PC-3 (cell line): ENCODE data around the gene ACOXL. TPM values are rescaled to one million over a fixed set of nuclear protein-coding genes. Genes with fewer than 3 reads are reported as not detected.

Experiments used
- ATAC-seq: fragments of 200-7000 bp; cut with Tn5 transposase; 2 replicates; pipeline ENCODE4 v1.9.1; 2020; ENCODE audit warnings: mild to moderate bottlenecking, moderate library complexity
- BruUV-seq: library from RNA; stranded (reverse); fragments of 400-500 nt; replicated peaks from 2 replicates; lab custom pipeline; 2021; lab: Mats Ljungman, UMichigan
- CTCF ChIA-PET: fragments of 300-600 bp; sonication (Branson Sonifier 250); formaldehyde crosslinking; loops from one replicate; lab custom pipeline; 2022; ENCODE audit warnings: antibody characterized with exemption; lab: Charles Lee
- POLR2A ChIA-PET: fragments of 300-600 bp; sonication (Branson Sonifier 250); formaldehyde crosslinking; loops from one replicate; lab custom pipeline; 2022; ENCODE audit warnings: antibody characterized with exemption; ENCODE audit not compliant: unreplicated experiment; lab: Charles Lee
- DNase-seq: peaks from one replicate; pipeline ENCODE4 v3.0.0-alpha.2; 2015
- H2AFZ ChIP-seq: fragments of 300-600 bp; sonication (generic); 2 replicates; pipeline ENCODE4 v1.6.0; 2016; ENCODE audit warnings: antibody characterized with exemption, low read length
- H3F3A ChIP-seq: fragments of 300-600 bp; sonication (generic); one replicate; pipeline ENCODE4 v1.6.0; 2017; ENCODE audit warnings: antibody characterized with exemption, low read length, control low read depth, mild to moderate bottlenecking; ENCODE audit not compliant: unreplicated experiment
- H3K27ac ChIP-seq: fragments of 300-600 bp; sonication (generic); 2 replicates; pipeline ENCODE4 v1.5.1; 2016; ENCODE audit warnings: mild to moderate bottlenecking, low read length
- H3K27me3 ChIP-seq: fragments of 300-600 bp; sonication (generic); 2 replicates; pipeline ENCODE4 v1.6.1; 2016; ENCODE audit warnings: low read length, mixed read lengths
- H3K36me3 ChIP-seq: fragments of 300-600 bp; sonication (generic); 2 replicates; pipeline ENCODE4 v1.6.1; 2016; ENCODE audit warnings: low read depth, mixed run types, low read length, mixed read lengths
- H3K4me1 ChIP-seq: fragments of 300-600 bp; sonication (generic); 2 replicates; pipeline ENCODE4 v1.5.1; 2016; ENCODE audit warnings: low read length; ENCODE audit not compliant: insufficient read depth
- H3K4me2 ChIP-seq: fragments of 300-600 bp; sonication (generic); 2 replicates; pipeline ENCODE4 v1.6.0; 2016; ENCODE audit warnings: low read length
- H3K4me3 ChIP-seq: fragments of 300-600 bp; sonication (generic); 2 replicates; pipeline ENCODE4 v1.5.1; 2016; ENCODE audit warnings: mild to moderate bottlenecking, low read length, mixed read lengths
- H3K79me2 ChIP-seq: fragments of 300-600 bp; sonication (generic); 2 replicates; pipeline ENCODE4 v1.6.1; 2017; ENCODE audit warnings: low read length, mixed read lengths
- H3K9ac ChIP-seq: fragments of 300-600 bp; sonication (generic); 2 replicates; pipeline ENCODE4 v1.6.0; 2016; ENCODE audit warnings: mild to moderate bottlenecking, low read length
- H3K9me2 ChIP-seq: fragments of 300-600 bp; sonication (generic); replicated peaks from 2 replicates; pipeline ENCODE4 v1.6.1; 2016; ENCODE audit warnings: mixed run types, low read length, mixed read lengths
- H3K9me3 ChIP-seq: fragments of 300-600 bp; sonication (generic); 2 replicates; pipeline ENCODE4 v1.6.1; 2016; ENCODE audit warnings: low read length, mixed read lengths
- H4K20me1 ChIP-seq: fragments of 300-600 bp; sonication (generic); 2 replicates; pipeline ENCODE4 v1.6.1; 2016; ENCODE audit warnings: low read length, mixed read lengths
- EZH2 ChIP-seq: fragments of 300-600 bp; sonication (generic); IDR thresholded peaks from one replicate; pipeline ENCODE4 v1.6.1; 2017; ENCODE audit warnings: antibody characterized with exemption, mild to moderate bottlenecking, low read length; ENCODE audit not compliant: unreplicated experiment
- EZH2phosphoT487 ChIP-seq: fragments of 300-600 bp; sonication (generic); IDR thresholded peaks from 2 replicates; pipeline ENCODE4 v1.6.1; 2018; ENCODE audit warnings: mild to moderate bottlenecking, antibody characterized with exemption, low read length, borderline replicate concordance
- intact Hi-C: fragments of 100-400 bp; cut with micrococcal nuclease; formaldehyde crosslinking; loops from 2 replicates; pipeline ENCODE4 v1.9.0; 2023
- total RNA-seq: library from RNA; depleted of rRNA; stranded (reverse); fragments of >200 nt; gene quantifications from 2 replicates; pipeline ENCODE4 v1.2.3, GENCODE V29; 2014
- TF ChIP-seq, protein P1 (sequence below): fragments of 300-600 bp; sonication (generic); conservative IDR thresholded peaks from 2 replicates; pipeline ENCODE4 v1.5.1; 2017; ENCODE audit warnings: antibody characterized with exemption, low read depth, mild to moderate bottlenecking, low read length

Gene ACOXL
- total RNA-seq, 1 experiment from 2014 or later, result 16.3 TPM

DNA sequence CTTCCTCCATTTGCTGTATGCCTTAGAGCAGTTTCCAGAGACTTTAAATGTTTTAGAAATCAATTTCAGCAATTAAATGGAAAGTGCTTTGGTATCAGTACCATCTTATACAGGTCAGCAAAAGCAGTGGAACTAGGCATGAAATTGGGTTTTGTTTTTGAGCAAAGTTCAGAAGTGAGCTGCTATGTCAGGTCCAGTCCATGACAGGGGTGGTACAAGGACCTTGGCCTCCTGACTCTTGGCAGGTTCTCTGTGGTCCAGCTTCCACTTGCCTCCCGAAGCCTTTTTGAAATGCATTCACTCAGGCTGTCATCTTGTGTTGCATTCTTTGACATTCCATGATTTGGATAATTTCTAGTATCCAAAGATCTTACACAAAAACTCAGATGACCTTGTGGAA lies 159.3 kb downstream of the ACOXL start:
- Histone ChIP-seq H3K4me1 (no peaks in the 10 kb centered on the region), H3K27me3 (no peaks in the 10 kb centered on the region), H3K9me3 (no peaks in the 10 kb centered on the region), H3K27ac (no peak overlapping the region), H3K79me2 (no peaks in the 10 kb centered on the region), H2AFZ (no peak overlapping the region), H3K9ac (no peak overlapping the region), H4K20me1 (no peaks in the 10 kb centered on the region), H3F3A (no peaks in the 10 kb centered on the region), H3K4me2 (no peak overlapping the region), H3K36me3 (no peaks in the 10 kb centered on the region), H3K9me2 (no peaks in the 10 kb centered on the region), H3K4me3 (no peak overlapping the region)
- TF ChIP-seq EZH2, result no peak
- TF ChIP-seq, protein P1, sequence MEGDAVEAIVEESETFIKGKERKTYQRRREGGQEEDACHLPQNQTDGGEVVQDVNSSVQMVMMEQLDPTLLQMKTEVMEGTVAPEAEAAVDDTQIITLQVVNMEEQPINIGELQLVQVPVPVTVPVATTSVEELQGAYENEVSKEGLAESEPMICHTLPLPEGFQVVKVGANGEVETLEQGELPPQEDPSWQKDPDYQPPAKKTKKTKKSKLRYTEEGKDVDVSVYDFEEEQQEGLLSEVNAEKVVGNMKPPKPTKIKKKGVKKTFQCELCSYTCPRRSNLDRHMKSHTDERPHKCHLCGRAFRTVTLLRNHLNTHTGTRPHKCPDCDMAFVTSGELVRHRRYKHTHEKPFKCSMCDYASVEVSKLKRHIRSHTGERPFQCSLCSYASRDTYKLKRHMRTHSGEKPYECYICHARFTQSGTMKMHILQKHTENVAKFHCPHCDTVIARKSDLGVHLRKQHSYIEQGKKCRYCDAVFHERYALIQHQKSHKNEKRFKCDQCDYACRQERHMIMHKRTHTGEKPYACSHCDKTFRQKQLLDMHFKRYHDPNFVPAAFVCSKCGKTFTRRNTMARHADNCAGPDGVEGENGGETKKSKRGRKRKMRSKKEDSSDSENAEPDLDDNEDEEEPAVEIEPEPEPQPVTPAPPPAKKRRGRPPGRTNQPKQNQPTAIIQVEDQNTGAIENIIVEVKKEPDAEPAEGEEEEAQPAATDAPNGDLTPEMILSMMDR, result no peak
- no peak for TF ChIP-seq EZH2phosphoT487
- ATAC-seq (no peak), DNase-seq (no peak)
- intact Hi-C loops, result no loop called here
- POLR2A ChIA-PET, result no interaction called here
- CTCF ChIA-PET, result no interaction called here
- BruUV-seq, result no TSS peak

DNA sequence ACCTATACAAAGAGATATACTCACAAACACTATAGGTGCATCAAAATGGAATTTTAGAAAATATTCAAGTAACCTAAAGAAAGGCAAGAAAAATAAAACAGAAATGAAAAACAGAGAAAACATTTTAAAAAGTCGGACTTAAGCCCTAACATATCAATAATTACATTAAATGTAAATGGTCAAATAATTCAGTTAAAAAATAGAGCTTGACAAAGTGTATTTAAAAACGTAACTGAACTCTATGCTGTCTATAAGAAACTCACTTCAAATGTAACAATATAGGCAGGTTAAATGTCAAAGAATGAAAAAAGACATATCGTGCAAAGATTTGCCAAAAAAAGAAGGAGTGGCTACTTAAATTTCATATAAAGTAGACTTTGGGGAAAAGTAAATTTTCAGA lies 163.9 kb downstream of the ACOXL start:
- no peaks in the 10 kb centered on the region for H3K27me3 ChIP-seq
- H3K79me2 ChIP-seq, result no peaks in the 10 kb centered on the region
- TF ChIP-seq EZH2phosphoT487, result no peak
- no peak for TF ChIP-seq EZH2
- TF ChIP-seq, protein P1, result no peak
- DNase-seq, result no peak
- no peaks in the 10 kb centered on the region for H3K9me3 ChIP-seq
- H3K4me3 ChIP-seq, result no peak overlapping the region
- no peak overlapping the region for H3K9ac ChIP-seq
- H3K36me3 ChIP-seq, result no peaks in the 10 kb centered on the region
- intact Hi-C loops, result no loop called here
- CTCF ChIA-PET, result no interaction called here
- no peak overlapping the region for H3K4me2 ChIP-seq
- no peaks in the 10 kb centered on the region for H3F3A ChIP-seq
- POLR2A ChIA-PET, result no interaction called here
- no peak overlapping the region for H3K27ac ChIP-seq
- ATAC-seq, result no peak
- H2AFZ ChIP-seq, result no peak overlapping the region
- H3K9me2 ChIP-seq, result no peaks in the 10 kb centered on the region
- no peaks in the 10 kb centered on the region for H3K4me1 ChIP-seq
- BruUV-seq, result no TSS peak
- no peaks in the 10 kb centered on the region for H4K20me1 ChIP-seq

DNA sequence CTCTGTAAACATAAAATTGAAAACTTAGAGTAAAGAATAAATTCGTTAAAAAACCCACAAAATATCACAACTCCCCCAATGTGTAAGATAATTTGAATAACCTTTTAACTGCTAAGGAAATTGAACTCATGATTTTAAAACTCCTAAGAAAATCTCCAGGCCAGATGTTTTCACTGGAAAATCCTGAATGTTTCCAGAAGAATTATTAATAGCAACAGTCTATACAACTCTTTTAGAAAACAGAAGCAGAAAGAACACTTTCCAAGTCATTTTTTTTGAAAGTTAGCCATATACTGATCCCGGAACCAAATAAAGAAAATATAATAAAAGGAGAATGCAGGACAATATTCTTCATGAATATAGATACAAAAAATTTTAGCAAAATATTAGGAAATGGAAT lies 165.6 kb downstream of the ACOXL start:
- BruUV-seq, result no TSS peak
- TF ChIP-seq EZH2phosphoT487 (no peak), EZH2 (no peak)
- TF ChIP-seq, protein P1, result no peak
- ATAC-seq, result no peak

More for the DNA sequence above, 165.6 kb downstream of the ACOXL start:
- no peaks in the 10 kb centered on the region for H3K9me2 ChIP-seq
- no peaks in the 10 kb centered on the region for H3K36me3 ChIP-seq
- no peak overlapping the region for H3K9ac ChIP-seq
- H3K4me1 ChIP-seq, result no peaks in the 10 kb centered on the region
- H3K27me3 ChIP-seq, result no peaks in the 10 kb centered on the region
- intact Hi-C loops, result no loop called here
- H3K27ac ChIP-seq, result no peak overlapping the region
- H3F3A ChIP-seq, result no peaks in the 10 kb centered on the region
- ChIA-PET CTCF (no interaction called here), POLR2A (no interaction called here)
- no peak overlapping the region for H3K4me2 ChIP-seq
- H2AFZ ChIP-seq, result no peak overlapping the region
- no peak overlapping the region for H3K4me3 ChIP-seq
- H3K9me3 ChIP-seq, result no peaks in the 10 kb centered on the region
- no peaks in the 10 kb centered on the region for H3K79me2 ChIP-seq
- DNase-seq, result no peak
- no peaks in the 10 kb centered on the region for H4K20me1 ChIP-seq
